PC-9 (cell line): Measurements from ENCODE around the gene OR10J5.

Experiments used
- EZH2 ChIP-seq: fragments of 200-600 bp; sonication (generic); IDR thresholded peaks from 2 replicates; pipeline ENCODE4 v1.8.0; 2017; ENCODE audit warnings: antibody characterized with exemption, low read depth
- TF ChIP-seq, protein P1 (sequence below): fragments of 200-600 bp; sonication (generic); conservative IDR thresholded peaks from 2 replicates; pipeline ENCODE4 v1.6.1; 2017; ENCODE audit warnings: mixed run types, antibody characterized with exemption, mild to moderate bottlenecking, moderate library complexity

DNA sequence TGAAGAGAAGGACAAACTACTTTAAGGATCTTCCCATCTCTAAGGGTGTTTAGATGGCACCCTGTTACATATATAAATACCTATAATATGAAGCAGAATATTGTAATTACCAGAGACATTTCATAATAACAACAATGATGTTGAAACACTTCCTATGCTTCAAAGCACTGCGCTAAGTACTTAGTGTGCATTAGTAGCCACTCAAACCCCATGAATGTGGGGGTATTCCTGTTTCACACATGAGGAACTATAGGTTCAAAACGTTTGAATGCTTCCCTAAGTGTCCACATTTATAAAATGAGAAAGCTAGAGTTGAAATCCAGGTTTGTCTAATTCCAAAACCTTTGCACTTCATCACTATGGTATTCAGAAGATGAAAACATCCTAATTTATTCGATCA lies 18.5 kb upstream of the OR10J5 start:
- TF ChIP-seq EZH2, result no peak
- TF ChIP-seq, protein P1, sequence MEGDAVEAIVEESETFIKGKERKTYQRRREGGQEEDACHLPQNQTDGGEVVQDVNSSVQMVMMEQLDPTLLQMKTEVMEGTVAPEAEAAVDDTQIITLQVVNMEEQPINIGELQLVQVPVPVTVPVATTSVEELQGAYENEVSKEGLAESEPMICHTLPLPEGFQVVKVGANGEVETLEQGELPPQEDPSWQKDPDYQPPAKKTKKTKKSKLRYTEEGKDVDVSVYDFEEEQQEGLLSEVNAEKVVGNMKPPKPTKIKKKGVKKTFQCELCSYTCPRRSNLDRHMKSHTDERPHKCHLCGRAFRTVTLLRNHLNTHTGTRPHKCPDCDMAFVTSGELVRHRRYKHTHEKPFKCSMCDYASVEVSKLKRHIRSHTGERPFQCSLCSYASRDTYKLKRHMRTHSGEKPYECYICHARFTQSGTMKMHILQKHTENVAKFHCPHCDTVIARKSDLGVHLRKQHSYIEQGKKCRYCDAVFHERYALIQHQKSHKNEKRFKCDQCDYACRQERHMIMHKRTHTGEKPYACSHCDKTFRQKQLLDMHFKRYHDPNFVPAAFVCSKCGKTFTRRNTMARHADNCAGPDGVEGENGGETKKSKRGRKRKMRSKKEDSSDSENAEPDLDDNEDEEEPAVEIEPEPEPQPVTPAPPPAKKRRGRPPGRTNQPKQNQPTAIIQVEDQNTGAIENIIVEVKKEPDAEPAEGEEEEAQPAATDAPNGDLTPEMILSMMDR, result no peak
